Lung (tissue), 12 donors: ENCODE measurements around the gene ADAMTS15. TPM values are rescaled to one million over a fixed set of nuclear protein-coding genes. Genes with fewer than 3 reads are reported as not detected.

Experiments
- ATAC-seq: fragments of 200-7000 bp; cut with Tn5 transposase; one replicate; pipeline ENCODE4 v1.9.1; 2020; ENCODE audit warnings: moderate number of reproducible peaks; ENCODE audit not compliant: insufficient read depth, low FRiP score
- DNase-seq, 3 donors: peaks; one replicate each; pipeline ENCODE4 v3.0.0-alpha.2; 2013 to 2017
- H3K27ac ChIP-seq, 2 donors: one replicate each; pipeline ENCODE4 v1.5.1; 2013; ENCODE audit warnings: mild to moderate bottlenecking in 2 of 2, moderate library complexity in 2 of 2, control low read depth in 1 of 2, inconsistent platforms in 1 of 2, low read depth in 1 of 2, low read length in 1 of 2
- H3K27me3 ChIP-seq, 3 donors: one replicate each; pipeline ENCODE4 v1.5.1; 2013; ENCODE audit warnings: low read length in 2 of 3; ENCODE audit not compliant: control insufficient read depth in 3 of 3, insufficient read depth in 3 of 3
- H3K36me3 ChIP-seq, 4 donors: one replicate each; pipeline ENCODE4 v1.5.1; 2013; ENCODE audit warnings: low read length in 4 of 4, mild to moderate bottlenecking in 1 of 4, moderate library complexity in 1 of 4; ENCODE audit not compliant: control insufficient read depth in 4 of 4, insufficient read depth in 4 of 4
- H3K4me1 ChIP-seq, 5 donors: one replicate each; pipeline ENCODE4 v1.5.1; 2013; ENCODE audit warnings: low read length in 5 of 5, mild to moderate bottlenecking in 2 of 5, moderate library complexity in 1 of 5; ENCODE audit not compliant: control insufficient read depth in 5 of 5, insufficient read depth in 5 of 5
- H3K4me3 ChIP-seq: one replicate; pipeline ENCODE4 v1.5.1; 2013; ENCODE audit warnings: mild to moderate bottlenecking, control low read depth, moderate library complexity
- H3K9ac ChIP-seq, 2 donors: one replicate each; pipeline ENCODE4 v1.5.1; 2013; ENCODE audit warnings: low read length in 2 of 2, control low read depth in 1 of 2; ENCODE audit not compliant: insufficient read depth in 1 of 2
- H3K9me3 ChIP-seq, 4 donors: one replicate each; pipeline ENCODE4 v1.5.1; 2013; ENCODE audit warnings: low read length in 3 of 4, mild to moderate bottlenecking in 1 of 4, moderate library complexity in 1 of 4; ENCODE audit not compliant: control insufficient read depth in 4 of 4, insufficient read depth in 3 of 4
- WGBS, 2 donors: extraction: QIAGEN DNeasy Blood & Tissue Kit; methylation state at CpG; one replicate each; pipeline ENCODE4 v1.1.7; 2013; 5-methylcytosine and 5-hydroxymethylcytosine counted together
- polyA plus RNA-seq, 2 donors: library from polyadenylated mRNA; stranded (reverse); fragments of 200-250 nt; gene quantifications; one replicate each; pipeline ENCODE4 v1.2.1, GENCODE V29; 2013
- total RNA-seq, 2 donors: library from RNA; depleted of rRNA in 1 of 2; stranded (reverse); fragments of >200 nt in 1 of 2; gene quantifications; one replicate each; pipeline ENCODE4 v1.2.1, GENCODE V29; 2014 to 2021
- TF ChIP-seq, protein P1 (sequence below): IDR thresholded peaks from 2 replicates; pipeline ENCODE4 v1.5.1; 2012; ENCODE audit warnings: mild to moderate bottlenecking; ENCODE audit errors: control extremely low read depth, extremely low read depth
- donor health status: control.
- donor health status: control.
- donor health status: Bipolar disorder and iron deficiency.
- donor health status: healthy.
- donor health status: DM: yes; HTN: yes; CAD: no.

The ADAMTS15 gene
- total and polyA plus RNA-seq, 4 donors, result 4.4 to 22.9 (median 13.3) TPM

DNA sequence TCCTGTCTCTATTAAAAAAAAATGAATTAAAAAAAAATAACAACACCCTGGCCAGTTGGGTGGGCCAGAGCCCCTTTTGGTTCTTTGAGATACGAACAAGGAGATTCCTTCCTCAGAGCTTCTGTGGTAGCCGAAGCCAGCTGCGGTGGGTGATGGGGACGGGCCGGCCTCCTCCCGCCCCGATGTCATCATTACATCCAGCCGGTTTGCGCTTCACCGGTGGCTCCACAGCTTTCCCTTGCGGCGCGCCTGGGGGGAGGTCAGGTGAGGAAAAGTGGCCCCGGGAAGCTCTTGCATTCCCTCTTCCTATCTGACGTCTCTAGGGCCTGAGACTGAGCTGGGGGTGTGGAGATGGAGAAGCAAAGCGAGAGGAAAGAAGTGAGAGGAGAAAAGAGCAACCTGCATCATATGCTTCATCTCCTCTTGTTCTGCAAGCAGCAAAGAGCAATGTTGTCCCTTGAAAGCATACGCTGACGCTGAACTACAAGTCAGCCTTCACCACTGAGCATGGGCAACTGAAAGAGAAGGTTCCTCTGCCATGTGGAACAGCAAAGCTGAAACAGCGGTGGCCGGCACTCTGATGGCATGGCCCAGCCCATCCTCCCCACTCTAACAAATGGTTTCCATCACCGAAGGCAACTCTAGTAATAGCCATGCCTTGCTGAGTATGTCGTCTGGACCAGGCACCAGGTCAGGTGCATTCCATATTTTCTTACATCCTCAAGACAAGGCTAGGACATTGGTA lies 26.0 kb upstream of the ADAMTS15 start:
- Histone ChIP-seq H3K27me3 (peaks cover 0 to 14% (median 11%) of the 10 kb centered on the region in 3 donors), H3K9ac (no peak overlapping the region), H3K36me3 (no peaks in the 10 kb centered on the region), H3K27ac (no peak overlapping the region), H3K4me3 (no peak overlapping the region), H3K4me1 (peaks cover 0 to 81% (median 25%) of the 10 kb centered on the region in 5 donors), H3K9me3 (no peaks in the 10 kb centered on the region)
- WGBS, 2 donors, result 90 to 96% methylated on average over 22 of the region's 22 CpGs
- DNase-seq (no peak), ATAC-seq (no peak)
- TF ChIP-seq, protein P1, sequence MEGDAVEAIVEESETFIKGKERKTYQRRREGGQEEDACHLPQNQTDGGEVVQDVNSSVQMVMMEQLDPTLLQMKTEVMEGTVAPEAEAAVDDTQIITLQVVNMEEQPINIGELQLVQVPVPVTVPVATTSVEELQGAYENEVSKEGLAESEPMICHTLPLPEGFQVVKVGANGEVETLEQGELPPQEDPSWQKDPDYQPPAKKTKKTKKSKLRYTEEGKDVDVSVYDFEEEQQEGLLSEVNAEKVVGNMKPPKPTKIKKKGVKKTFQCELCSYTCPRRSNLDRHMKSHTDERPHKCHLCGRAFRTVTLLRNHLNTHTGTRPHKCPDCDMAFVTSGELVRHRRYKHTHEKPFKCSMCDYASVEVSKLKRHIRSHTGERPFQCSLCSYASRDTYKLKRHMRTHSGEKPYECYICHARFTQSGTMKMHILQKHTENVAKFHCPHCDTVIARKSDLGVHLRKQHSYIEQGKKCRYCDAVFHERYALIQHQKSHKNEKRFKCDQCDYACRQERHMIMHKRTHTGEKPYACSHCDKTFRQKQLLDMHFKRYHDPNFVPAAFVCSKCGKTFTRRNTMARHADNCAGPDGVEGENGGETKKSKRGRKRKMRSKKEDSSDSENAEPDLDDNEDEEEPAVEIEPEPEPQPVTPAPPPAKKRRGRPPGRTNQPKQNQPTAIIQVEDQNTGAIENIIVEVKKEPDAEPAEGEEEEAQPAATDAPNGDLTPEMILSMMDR, result no peak

DNA sequence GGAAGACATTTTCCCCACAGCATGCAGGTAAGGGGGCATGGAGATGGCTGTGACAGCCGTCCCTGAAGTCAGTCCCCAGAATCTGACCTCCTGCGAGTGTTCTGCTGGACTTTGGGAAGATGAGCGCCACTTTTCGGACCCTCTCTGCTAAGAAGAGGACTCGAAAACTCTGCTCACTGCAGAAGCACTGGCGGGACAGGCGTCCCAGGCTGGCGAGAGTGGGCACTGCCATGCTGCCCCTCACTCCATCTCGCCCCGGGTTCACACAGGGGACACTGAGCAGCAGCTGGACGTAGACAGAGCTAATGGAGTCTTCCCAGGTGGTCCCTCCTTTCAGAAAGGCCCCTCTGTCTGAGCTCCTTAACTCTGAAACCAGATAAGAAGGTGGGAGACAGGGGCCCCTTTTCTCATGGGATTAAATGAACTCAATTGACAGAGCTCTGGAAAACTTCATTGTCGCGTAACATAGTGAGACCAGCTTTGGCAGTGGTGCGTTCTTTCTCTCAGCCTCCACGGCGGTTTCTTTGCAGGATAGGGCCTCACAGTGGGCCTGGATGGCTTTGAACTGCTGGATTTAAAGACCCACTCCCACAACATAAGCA lies 24.8 kb upstream of the ADAMTS15 start:
- TF ChIP-seq, protein P1, result no peak
- Histone ChIP-seq H3K27ac (no peak overlapping the region), H3K4me1 (peaks cover 0 to 77% (median 20%) of the 10 kb centered on the region in 5 donors), H3K9ac (peak overlapping the region in 1 of 2 donors; percentile 51), H3K27me3 (peaks cover 0 to 16% (median 13%) of the 10 kb centered on the region in 3 donors), H3K36me3 (no peaks in the 10 kb centered on the region), H3K9me3 (no peaks in the 10 kb centered on the region), H3K4me3 (no peak overlapping the region)
- 91 to 92% methylated on average over 16 of the region's 16 CpGs for WGBS, 2 donors
- ATAC-seq (no peak), DNase-seq (peak in 2 of 3 donors; percentile 69 to 84)

GRCh38 chr11:130424613-130425140 lies 23.8 kb upstream of the ADAMTS15 start:
- Histone ChIP-seq H3K4me1 (peaks cover 0 to 71% (median 20%) of the 10 kb centered on the region in 5 donors), H3K36me3 (no peaks in the 10 kb centered on the region), H3K9me3 (no peaks in the 10 kb centered on the region), H3K27me3 (peaks cover 0 to 22% (median 22%) of the 10 kb centered on the region in 3 donors), H3K27ac (peak overlapping the region in 1 of 2 donors; percentile 7), H3K4me3 (no peak overlapping the region), H3K9ac (no peak overlapping the region)
- TF ChIP-seq, protein P1, result no peak
- ATAC-seq, result no peak
- WGBS, 2 donors, result 95 to 96% methylated on average over 14 of the region's 14 CpGs
- no peak for DNase-seq
